ENCODE data around the gene NBDY. TPM values are rescaled to one million over a fixed set of nuclear protein-coding genes. Genes with fewer than 3 reads are reported as not detected.

Gene NBDY
- total and polyA plus RNA-seq, 11 donors = 10.4 to 33.5 (median 26.2) TPM

- no peak for TF ChIP-seq CTCF (IDR thresholded peaks at IDR 0.05)
- TF ChIP-seq POLR2A (IDR thresholded peaks at IDR 0.05) = no peak
- Histone ChIP-seq H3K4me1 (peaks cover 0 to 32% (median 13%) of the 10 kb centered on the region in 12 donors), H3K36me3 (peaks cover 0 to 4% (median 0%) of the 10 kb centered on the region in 9 donors), H3K9me3 (no peaks in the 10 kb centered on the region), H3K27me3 (peaks cover 0 to 15% (median 0%) of the 10 kb centered on the region in 9 donors), H3K4me3 (no peak overlapping the region), H3K27ac (no peak overlapping the region)
- intact Hi-C loops (cut with DNase I) = no loop called here
- ATAC-seq (no peak), DNase-seq (no peak)
- WGBS, 4 donors = 73 to 88% (median 81%) methylated on average over 5 of the region's 5 CpGs
Observed at GRCh38 chrX:56761167-56761566, 32.1 kb downstream of the NBDY start.

DNA sequence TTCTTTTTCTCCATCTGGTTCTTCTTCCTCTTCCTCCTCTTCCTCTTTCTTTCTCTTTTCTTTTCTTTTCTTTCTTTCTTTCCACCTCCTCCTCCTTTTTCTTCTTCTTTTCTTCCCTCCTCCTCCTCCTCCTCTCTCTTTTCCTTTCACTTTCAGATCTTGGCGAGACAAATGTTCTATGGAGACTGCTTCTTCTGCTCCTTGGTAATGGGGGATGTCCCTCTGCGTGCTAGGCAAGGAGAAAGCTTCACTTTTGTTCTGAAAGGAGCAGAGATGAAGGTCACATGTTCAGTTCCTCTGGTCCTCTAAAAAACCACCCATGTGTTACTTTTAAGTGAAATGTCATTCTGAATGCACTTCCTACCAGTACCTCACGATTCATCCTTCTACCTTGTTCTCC lies 33.2 kb downstream of the NBDY start:
- WGBS, 4 donors = 57 to 70% (median 61%) methylated on average over 3 of the region's 3 CpGs
- Histone ChIP-seq H3K4me1 (peaks cover 0 to 40% (median 13%) of the 10 kb centered on the region in 12 donors), H3K4me3 (no peak overlapping the region), H3K9me3 (no peaks in the 10 kb centered on the region), H3K27me3 (peaks cover 0 to 15% (median 0%) of the 10 kb centered on the region in 9 donors), H3K27ac (peak overlapping the region in 1 of 12 donors; percentile 29), H3K36me3 (peaks cover 0 to 4% (median 0%) of the 10 kb centered on the region in 9 donors)
- no peak for ATAC-seq
- no peak for DNase-seq
- intact Hi-C loops (cut with DNase I) = no loop called here
- TF ChIP-seq CTCF (IDR thresholded peaks at IDR 0.05) (no peak), POLR2A (IDR thresholded peaks at IDR 0.05) (no peak)

DNA sequence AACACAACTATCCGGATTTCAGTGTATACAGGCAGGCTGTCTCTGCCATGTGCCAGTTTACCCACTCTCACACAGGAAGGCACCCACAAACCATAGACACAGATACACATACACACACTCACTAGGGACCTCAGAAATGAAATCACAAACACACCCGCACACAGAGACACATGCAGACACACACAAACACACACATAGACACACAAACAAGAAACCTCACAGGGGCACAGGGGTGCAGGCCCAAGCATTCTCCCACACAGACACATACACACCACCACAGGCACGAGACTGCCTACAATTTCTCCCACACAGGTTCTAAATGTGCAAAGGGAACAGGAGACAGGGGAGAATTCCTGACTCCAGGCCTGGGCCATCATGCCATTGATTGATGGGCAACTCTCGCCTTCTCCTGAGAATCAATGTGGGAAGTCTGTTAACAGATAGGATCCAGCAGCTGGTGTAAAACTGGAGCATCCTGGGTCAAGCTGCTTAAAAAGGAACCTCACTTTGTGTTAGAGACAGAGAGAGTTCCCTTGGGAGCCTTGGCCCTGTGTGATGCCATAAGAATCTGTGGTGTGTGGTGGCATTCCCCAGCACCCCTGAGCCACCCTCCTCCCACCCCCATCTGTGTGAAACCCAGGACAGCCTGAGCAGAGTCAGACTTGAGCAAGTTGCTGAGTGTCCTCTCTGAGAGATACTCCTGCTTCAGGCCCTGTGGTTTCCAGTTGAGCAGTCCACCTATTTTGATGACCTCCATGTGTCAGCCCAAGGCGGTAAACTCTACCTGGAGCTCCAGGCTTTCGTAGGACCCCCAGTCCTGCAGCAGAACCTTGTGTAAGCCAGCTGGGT lies 33.9 kb downstream of the NBDY start:
- WGBS, 4 donors = 77 to 83% (median 82%) methylated on average over 4 to 6 of the region's 6 CpGs
- no peak for DNase-seq
- H3K9me3 ChIP-seq = no peaks in the 10 kb centered on the region
- peak overlapping the region in 1 of 12 donors; percentile 84 for H3K27ac ChIP-seq
- H3K36me3 ChIP-seq = peaks cover 0 to 4% (median 0%) of the 10 kb centered on the region in 9 donors
- TF ChIP-seq POLR2A (IDR thresholded peaks at IDR 0.05) (no peak), CTCF (IDR thresholded peaks at IDR 0.05) (no peak)
- H3K27me3 ChIP-seq = peaks cover 0 to 15% (median 0%) of the 10 kb centered on the region in 9 donors
- no peak overlapping the region for H3K4me3 ChIP-seq
- H3K4me1 ChIP-seq = peaks cover 0 to 40% (median 13%) of the 10 kb centered on the region in 12 donors
- no peak for ATAC-seq
- intact Hi-C loops (cut with DNase I) = no loop called here

DNA sequence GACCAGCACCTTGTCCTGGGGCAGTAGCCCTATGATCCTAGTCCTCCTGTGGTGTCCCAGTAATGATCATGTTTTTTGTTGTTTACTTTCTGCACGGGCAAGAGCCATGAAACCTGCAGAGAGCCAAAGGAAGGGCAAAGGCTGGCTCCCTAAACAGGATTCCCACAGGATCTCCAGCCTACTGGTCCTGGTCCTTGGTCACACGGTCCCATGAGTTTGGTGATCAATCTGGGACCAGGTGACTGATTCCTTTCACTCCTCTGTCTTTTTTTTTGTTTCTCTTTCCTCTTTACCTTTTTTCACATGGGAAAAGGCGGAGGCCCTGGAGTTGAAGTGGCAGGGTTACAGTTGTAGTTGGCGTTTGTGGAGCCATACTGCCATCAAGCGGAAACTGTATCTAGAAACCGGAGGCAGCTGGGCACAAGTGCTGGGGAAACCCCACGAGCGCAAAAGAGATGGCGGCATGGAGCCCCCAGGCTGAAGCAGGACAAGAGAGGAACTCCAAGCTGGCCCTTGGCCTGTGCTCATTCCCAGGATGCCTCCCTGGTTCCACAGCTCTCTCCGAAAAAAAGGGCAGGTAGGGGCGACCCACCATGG lies 34.6 kb downstream of the NBDY start:
- intact Hi-C loops (cut with DNase I) = no loop called here
- Histone ChIP-seq H3K9me3 (no peaks in the 10 kb centered on the region), H3K4me3 (peak overlapping the region in 5 of 12 donors; percentile 26 to 64 (median 62)), H3K4me1 (peaks cover 0 to 40% (median 13%) of the 10 kb centered on the region in 12 donors), H3K36me3 (peaks cover 0 to 4% (median 0%) of the 10 kb centered on the region in 9 donors), H3K27ac (peak overlapping the region in 5 of 12 donors; percentile 76 to 93 (median 87)), H3K27me3 (peaks cover 0 to 8% (median 0%) of the 10 kb centered on the region in 9 donors)
- TF ChIP-seq POLR2A (IDR thresholded peaks at IDR 0.05) (no peak), CTCF (IDR thresholded peaks at IDR 0.05) (peak in 4 of 12 donors; percentile 27 to 42 (median 31))
- DNase-seq = peak in 2 of 5 donors; percentile 78 to 82
- WGBS, 4 donors = 45 to 77% (median 63%) methylated on average over 11 of the region's 11 CpGs
- peak in 2 of 4 donors; percentile 40 to 66 for ATAC-seq
